HL-60/S4 (cell line): ENCODE data around the gene AHSP.
"Not testable (repeated sequence)": the region's sequence is repeated elsewhere in the genome, so short reads cannot be mapped to it uniquely, and the experiment has no call there.

Experiments
- in situ Hi-C: fragments of 300-500 bp; cut with MboI; formaldehyde crosslinking; loops from 2 replicates; pipeline ENCODE4 v1.14.3; 2022; ENCODE audit warnings: low sequenced_read_pairs

The AHSP gene

GRCh38 chr16:31529937-31530312 lies 2.2 kb downstream of the AHSP start:
- in situ Hi-C loops, result no loop called here

- in situ Hi-C loops, result no loop called here
Measured at GRCh38 chr16:31530405-31530804, 2.7 kb downstream of the AHSP start.

- in situ Hi-C loops, result no loop called here
Measured at GRCh38 chr16:31531096-31531495, 3.4 kb downstream of the AHSP start.

- in situ Hi-C loops, result no loop called here
Measured at GRCh38 chr16:31532120-31532519, 4.4 kb downstream of the AHSP start.

GRCh38 chr16:31532896-31533295 lies 5.2 kb downstream of the AHSP start:
- in situ Hi-C loops, result no loop called here

- in situ Hi-C loops, result no loop called here
Measured at GRCh38 chr16:31535737-31536136, 8.0 kb downstream of the AHSP start.

- in situ Hi-C loops, result no loop called here
Measured at GRCh38 chr16:31536804-31537361, 9.2 kb downstream of the AHSP start.

GRCh38 chr16:31537362-31538242 lies 9.9 kb downstream of the AHSP start:
- in situ Hi-C loops, result no loop called here

- in situ Hi-C loops, result not testable (repeated sequence)
Measured at GRCh38 chr16:31538243-31538598, 10.5 kb downstream of the AHSP start.

GRCh38 chr16:31539762-31540161 lies 12.1 kb downstream of the AHSP start:
- in situ Hi-C loops, result not testable (repeated sequence)

GRCh38 chr16:31542763-31543162 lies 15.1 kb downstream of the AHSP start:
- in situ Hi-C loops, result no loop called here

GRCh38 chr16:31561426-31562233 lies 33.9 kb downstream of the AHSP start:
- in situ Hi-C loops, result no loop called here

GRCh38 chr16:31568577-31569359 lies 41.1 kb downstream of the AHSP start:
- in situ Hi-C loops, result no loop called here

GRCh38 chr16:31569360-31569717 lies 41.6 kb downstream of the AHSP start:
- in situ Hi-C loops, result no loop called here

- in situ Hi-C loops, result no loop called here
Measured at GRCh38 chr16:31572821-31573220, 45.1 kb downstream of the AHSP start.

- in situ Hi-C loops, result not testable (repeated sequence)
Measured at GRCh38 chr16:31574159-31574558, 46.5 kb downstream of the AHSP start.

- in situ Hi-C loops, result no loop called here
Measured at GRCh38 chr16:31577411-31577810, 49.7 kb downstream of the AHSP start.
